Neural cell (in vitro differentiated cells): ENCODE data around the gene LCNL1.

ENCODE experiments used
- CTCF ChIP-seq: fragments of 450-650 bp; IDR thresholded peaks from 2 replicates; pipeline ENCODE4 v1.5.1; 2014; ENCODE audit warnings: antibody characterized with exemption, mild to moderate bottlenecking, moderate library complexity; ENCODE audit not compliant: poor library complexity, severe bottlenecking
- EP300 ChIP-seq: fragments of 450-650 bp; conservative IDR thresholded peaks from 2 replicates; pipeline ENCODE4 v1.6.1; 2014; ENCODE audit warnings: antibody characterized with exemption, mild to moderate bottlenecking, moderate library complexity; ENCODE audit not compliant: poor library complexity, severe bottlenecking
- EZH2 ChIP-seq: fragments of 200-600, 300-800 bp; shearing (Covaris generic), sonication (generic); IDR thresholded peaks from 2 replicates; pipeline ENCODE4 v1.6.1; 2014; ENCODE audit warnings: antibody characterized with exemption, low read length, borderline replicate concordance, mild to moderate bottlenecking; ENCODE audit not compliant: insufficient read depth, poor library complexity, severe bottlenecking
- MXI1 ChIP-seq: fragments of 450-650 bp; conservative IDR thresholded peaks from 2 replicates; pipeline ENCODE4 v1.6.1; 2014; ENCODE audit warnings: antibody characterized with exemption, mild to moderate bottlenecking; ENCODE audit not compliant: poor library complexity, severe bottlenecking
- POLR2AphosphoS5 ChIP-seq: IDR thresholded peaks from 2 replicates; pipeline ENCODE4 v1.6.1; 2012
- RAD21 ChIP-seq: fragments of 450-650 bp; conservative IDR thresholded peaks from 2 replicates; pipeline ENCODE4 v1.6.1; 2014; ENCODE audit warnings: antibody characterized with exemption, mild to moderate bottlenecking, moderate library complexity
- SMC3 ChIP-seq: fragments of 450-650 bp; conservative IDR thresholded peaks from 2 replicates; pipeline ENCODE4 v1.6.1; 2014; ENCODE audit warnings: antibody characterized with exemption, mild to moderate bottlenecking, moderate library complexity; ENCODE audit not compliant: poor library complexity
- TAF1 ChIP-seq: IDR thresholded peaks from 2 replicates; pipeline ENCODE4 v1.6.1; 2012; ENCODE audit warnings: low read depth
- TF ChIP-seq, protein P1 (sequence below): IDR thresholded peaks from 2 replicates; pipeline ENCODE4 v1.6.1; 2012; ENCODE audit warnings: borderline replicate concordance

DNA sequence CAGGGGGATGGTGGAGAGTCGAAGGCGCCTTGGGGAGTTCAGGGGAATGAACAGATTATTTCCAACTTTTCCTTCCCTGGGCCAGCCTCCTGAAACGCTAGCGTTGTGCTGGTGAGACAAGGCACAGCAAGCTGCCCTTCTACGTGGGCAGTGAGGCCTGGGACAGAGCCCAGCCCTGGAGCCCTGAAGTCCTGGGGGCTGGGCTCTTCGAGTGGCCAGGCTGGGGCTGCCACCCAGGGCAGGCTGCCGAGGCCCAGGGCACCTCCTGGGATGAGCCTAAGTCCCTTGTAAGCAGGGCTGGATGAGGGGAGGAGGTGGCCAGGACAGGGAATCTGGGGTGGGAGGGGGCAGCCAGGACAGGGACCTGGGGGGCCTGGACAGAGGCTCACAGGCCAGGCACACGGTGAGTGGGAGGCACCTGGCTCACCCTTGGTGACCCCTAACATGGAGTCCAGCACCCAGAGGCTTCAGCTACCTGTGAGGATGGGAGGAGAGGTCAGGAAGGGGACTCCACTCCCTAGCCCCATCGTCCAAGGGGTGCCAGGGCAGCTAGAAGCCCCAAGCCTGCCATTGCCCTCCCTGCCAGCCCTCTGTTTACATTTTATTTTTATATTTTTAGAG, 32.0 kb upstream of the LCNL1 start:
- TF ChIP-seq CTCF (no peak), EP300 (no peak), EZH2 (no peak), SMC3 (no peak), POLR2AphosphoS5 (no peak), RAD21 (no peak), TAF1 (no peak), MXI1 (no peak)
- TF ChIP-seq, protein P1, sequence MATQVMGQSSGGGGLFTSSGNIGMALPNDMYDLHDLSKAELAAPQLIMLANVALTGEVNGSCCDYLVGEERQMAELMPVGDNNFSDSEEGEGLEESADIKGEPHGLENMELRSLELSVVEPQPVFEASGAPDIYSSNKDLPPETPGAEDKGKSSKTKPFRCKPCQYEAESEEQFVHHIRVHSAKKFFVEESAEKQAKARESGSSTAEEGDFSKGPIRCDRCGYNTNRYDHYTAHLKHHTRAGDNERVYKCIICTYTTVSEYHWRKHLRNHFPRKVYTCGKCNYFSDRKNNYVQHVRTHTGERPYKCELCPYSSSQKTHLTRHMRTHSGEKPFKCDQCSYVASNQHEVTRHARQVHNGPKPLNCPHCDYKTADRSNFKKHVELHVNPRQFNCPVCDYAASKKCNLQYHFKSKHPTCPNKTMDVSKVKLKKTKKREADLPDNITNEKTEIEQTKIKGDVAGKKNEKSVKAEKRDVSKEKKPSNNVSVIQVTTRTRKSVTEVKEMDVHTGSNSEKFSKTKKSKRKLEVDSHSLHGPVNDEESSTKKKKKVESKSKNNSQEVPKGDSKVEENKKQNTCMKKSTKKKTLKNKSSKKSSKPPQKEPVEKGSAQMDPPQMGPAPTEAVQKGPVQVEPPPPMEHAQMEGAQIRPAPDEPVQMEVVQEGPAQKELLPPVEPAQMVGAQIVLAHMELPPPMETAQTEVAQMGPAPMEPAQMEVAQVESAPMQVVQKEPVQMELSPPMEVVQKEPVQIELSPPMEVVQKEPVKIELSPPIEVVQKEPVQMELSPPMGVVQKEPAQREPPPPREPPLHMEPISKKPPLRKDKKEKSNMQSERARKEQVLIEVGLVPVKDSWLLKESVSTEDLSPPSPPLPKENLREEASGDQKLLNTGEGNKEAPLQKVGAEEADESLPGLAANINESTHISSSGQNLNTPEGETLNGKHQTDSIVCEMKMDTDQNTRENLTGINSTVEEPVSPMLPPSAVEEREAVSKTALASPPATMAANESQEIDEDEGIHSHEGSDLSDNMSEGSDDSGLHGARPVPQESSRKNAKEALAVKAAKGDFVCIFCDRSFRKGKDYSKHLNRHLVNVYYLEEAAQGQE, result no peak
